Measurements from ENCODE around the gene ISCA2. TPM values are rescaled to one million over a fixed set of nuclear protein-coding genes. Genes with fewer than 3 reads are reported as not detected.

ISCA2 gene
- total RNA-seq, 4 donors from 2014 or later = 24.6 to 54.9 (median 44.2) TPM

DNA sequence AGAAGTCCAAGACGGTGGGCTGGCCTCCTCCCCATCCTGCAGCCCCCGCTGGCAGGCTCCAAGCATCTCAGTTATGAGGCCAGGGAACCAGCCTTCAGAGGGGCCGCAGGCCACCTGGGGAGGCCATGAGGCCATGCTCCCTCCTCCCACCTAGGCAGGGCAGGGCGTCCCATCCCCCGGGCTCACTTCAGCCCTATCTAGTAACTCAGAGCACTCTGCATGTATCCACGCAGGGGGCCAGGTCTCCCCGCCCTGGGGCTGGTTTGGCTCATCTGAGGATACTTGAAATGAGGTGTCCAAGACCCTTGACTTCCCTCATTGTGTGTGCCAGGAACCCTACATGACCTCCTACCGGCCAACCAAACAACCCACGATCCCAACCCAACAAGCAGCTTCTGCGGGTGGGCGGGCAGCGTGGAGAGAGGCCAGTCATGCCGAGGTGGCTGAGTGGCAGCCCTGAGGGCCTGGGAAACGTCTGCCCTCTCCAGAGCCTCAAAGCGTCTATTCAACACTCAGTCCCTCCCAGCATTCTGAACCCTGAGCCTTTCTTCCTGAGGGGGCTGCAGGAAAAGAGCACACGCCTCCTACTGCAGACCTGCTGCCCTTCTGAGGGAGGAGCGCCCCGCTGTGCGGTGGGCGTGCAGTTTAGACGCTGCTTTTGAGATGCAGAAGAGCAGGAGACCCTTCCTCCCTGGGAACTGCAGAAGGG is 16.8 kb downstream of the ISCA2 start:
- no peak overlapping the region for H3K4me3 ChIP-seq (replicated peaks in 1 of 3)
- peak overlapping the region in 2 of 3 donors; percentile 32 to 88 for H3K27ac ChIP-seq
- peaks cover 25 to 38% of the 10 kb centered on the region in 2 donors for H3K4me1 ChIP-seq
- intact Hi-C loops (cut with DNase I) = no loop called here
- H3K27me3 ChIP-seq = no peaks in the 10 kb centered on the region
- peak in 1 of 2 donors; percentile 60 for DNase-seq
- WGBS, 2 donors = 60 to 68% methylated on average over 13 to 16 of the region's 21 CpGs
- peaks cover 14 to 23% of the 10 kb centered on the region in 2 donors for H3K36me3 ChIP-seq
- no peak for TF ChIP-seq POLR2A (IDR thresholded peaks at IDR 0.05)
- TF ChIP-seq, protein P1, sequence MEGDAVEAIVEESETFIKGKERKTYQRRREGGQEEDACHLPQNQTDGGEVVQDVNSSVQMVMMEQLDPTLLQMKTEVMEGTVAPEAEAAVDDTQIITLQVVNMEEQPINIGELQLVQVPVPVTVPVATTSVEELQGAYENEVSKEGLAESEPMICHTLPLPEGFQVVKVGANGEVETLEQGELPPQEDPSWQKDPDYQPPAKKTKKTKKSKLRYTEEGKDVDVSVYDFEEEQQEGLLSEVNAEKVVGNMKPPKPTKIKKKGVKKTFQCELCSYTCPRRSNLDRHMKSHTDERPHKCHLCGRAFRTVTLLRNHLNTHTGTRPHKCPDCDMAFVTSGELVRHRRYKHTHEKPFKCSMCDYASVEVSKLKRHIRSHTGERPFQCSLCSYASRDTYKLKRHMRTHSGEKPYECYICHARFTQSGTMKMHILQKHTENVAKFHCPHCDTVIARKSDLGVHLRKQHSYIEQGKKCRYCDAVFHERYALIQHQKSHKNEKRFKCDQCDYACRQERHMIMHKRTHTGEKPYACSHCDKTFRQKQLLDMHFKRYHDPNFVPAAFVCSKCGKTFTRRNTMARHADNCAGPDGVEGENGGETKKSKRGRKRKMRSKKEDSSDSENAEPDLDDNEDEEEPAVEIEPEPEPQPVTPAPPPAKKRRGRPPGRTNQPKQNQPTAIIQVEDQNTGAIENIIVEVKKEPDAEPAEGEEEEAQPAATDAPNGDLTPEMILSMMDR (IDR thresholded peaks at IDR 0.05) = no peak
- no peaks in the 10 kb centered on the region for H3K9me3 ChIP-seq

DNA sequence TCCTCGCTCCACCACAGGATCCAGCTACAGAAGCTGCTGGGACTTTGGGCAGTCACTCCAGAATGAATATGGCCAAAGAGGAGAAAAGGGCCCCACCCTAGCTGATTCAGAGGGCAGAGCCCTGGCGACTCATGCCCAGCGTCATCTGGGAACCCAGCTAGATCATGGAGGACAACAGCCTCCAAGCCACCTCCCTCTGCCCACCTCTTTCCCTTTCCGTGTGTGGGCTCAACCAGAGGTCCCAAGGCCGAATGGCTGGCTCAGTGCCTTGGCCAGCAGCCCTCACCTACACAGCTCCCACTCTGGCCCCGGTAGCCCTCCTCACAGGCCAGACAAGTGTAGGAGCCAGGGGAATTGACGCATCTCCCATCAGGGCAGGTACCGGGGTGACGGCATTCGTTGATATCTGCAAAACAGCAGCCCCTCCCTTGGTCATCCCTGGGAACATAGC is 17.4 kb downstream of the ISCA2 start:
- H3K27me3 ChIP-seq = no peaks in the 10 kb centered on the region
- H3K4me1 ChIP-seq = peaks cover 28 to 40% of the 10 kb centered on the region in 2 donors
- TF ChIP-seq, protein P1 (IDR thresholded peaks at IDR 0.05) = no peak
- TF ChIP-seq POLR2A (IDR thresholded peaks at IDR 0.05) = no peak
- no peak overlapping the region for H3K4me3 ChIP-seq (replicated peaks in 1 of 3)
- intact Hi-C loops (cut with DNase I) = no loop called here
- H3K27ac ChIP-seq = peak overlapping the region in 2 of 3 donors; percentile 32 to 88
- H3K9me3 ChIP-seq = no peaks in the 10 kb centered on the region
- 74 to 78% methylated on average over 8 to 10 of the region's 10 CpGs for whole genome bisulfite sequencing, 2 donors
- H3K36me3 ChIP-seq = peaks cover 11 to 23% of the 10 kb centered on the region in 2 donors
- DNase-seq = no peak

DNA sequence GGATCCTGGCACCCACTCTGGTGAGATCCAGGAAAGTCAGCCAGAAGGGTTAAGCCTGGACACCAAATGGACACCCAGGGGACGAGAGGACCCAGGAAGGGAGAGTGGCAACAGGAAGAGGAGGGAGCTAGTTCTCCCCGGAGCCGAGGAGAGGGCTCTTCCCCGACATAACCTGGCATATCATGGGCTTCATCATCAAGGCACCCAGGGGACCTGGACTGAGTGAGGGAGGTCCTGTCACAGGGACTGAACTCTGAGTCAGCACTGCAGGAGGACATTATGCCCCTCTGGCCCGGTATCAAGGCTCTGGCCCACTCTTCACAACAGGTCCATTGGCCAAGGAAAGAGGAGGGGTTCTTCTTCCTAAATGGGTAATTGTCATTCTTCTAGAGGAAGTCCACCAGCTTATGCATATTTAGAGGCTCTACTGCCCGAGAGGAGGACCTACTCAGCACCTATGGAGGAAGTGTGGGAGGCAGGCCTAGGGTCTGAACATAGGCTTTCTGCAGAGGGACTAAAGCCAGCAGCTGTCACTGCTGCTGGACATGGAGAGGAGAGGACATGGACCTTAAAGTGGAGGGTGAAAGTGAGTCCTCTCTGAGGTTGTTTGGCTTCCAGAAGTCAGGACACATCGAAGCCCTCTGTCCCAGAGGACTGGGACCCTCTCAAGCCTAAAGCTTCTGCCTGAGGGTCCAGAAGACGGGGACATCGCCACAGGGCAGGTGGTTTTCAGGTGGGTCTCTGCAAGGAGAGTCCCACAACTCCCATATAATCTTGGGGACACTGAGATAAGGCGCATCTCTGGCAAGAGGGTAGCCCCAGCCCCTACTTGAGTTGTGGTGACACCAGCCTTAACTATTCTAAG is 18.6 kb downstream of the ISCA2 start:
- TF ChIP-seq POLR2A (IDR thresholded peaks at IDR 0.05) = no peak
- TF ChIP-seq, protein P1 (IDR thresholded peaks at IDR 0.05) = no peak
- H3K9me3 ChIP-seq = no peaks in the 10 kb centered on the region
- H3K4me1 ChIP-seq = peaks cover 28 to 40% of the 10 kb centered on the region in 2 donors
- H3K27ac ChIP-seq = peak overlapping the region in 1 of 3 donors; percentile 88
- WGBS, 2 donors = 83 to 84% methylated on average over 8 to 10 of the region's 10 CpGs
- H3K27me3 ChIP-seq = no peaks in the 10 kb centered on the region
- no peak for DNase-seq
- peaks cover 0 to 19% of the 10 kb centered on the region in 2 donors for H3K36me3 ChIP-seq
- intact Hi-C loops (cut with DNase I) = no loop called here
- no peak overlapping the region for H3K4me3 ChIP-seq (replicated peaks in 1 of 3)

DNA sequence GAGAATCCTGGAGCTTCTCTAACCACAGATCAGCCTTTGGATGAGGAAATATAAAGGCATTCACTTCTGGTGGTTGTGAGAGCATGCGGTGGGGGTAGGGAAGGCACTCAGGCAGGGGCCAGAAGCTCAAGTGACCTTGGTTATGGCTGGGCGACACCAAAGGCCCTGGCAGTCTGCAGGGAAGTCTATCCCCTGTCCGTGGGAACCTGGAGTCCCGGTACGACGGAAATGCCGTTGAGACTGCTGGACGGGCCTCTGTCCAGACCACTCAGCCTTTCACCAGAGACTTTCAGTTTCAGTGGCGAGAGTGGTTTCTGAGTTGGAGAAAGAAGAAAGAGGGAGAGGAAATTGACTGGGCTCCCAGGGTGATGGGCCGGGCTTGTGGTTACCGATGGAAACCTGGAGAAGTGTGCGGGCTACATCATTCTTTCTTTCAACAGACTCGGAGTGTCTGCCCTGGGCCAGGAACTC is 20.9 kb downstream of the ISCA2 start:
- WGBS, 2 donors = 15 to 22% methylated on average over 13 of the region's 13 CpGs
- H3K4me1 ChIP-seq = peaks cover 28 to 40% of the 10 kb centered on the region in 2 donors
- H3K36me3 ChIP-seq = peaks cover 4% of the 10 kb centered on the region in 2 donors
- peak overlapping the region; percentile 5 to 88 (median 78) for H3K27ac ChIP-seq
- H3K27me3 ChIP-seq = no peaks in the 10 kb centered on the region
- DNase-seq = peak; percentile 93 to 95
- H3K9me3 ChIP-seq = no peaks in the 10 kb centered on the region
- intact Hi-C loops (cut with DNase I) = no loop called here
- peak in 1 of 2 donors; percentile 48 for TF ChIP-seq POLR2A (IDR thresholded peaks at IDR 0.05)
- TF ChIP-seq, protein P1 (IDR thresholded peaks at IDR 0.05) = no peak
- H3K4me3 ChIP-seq (replicated peaks in 1 of 3) = no peak overlapping the region

Measured in thyroid gland (tissue), 4 donors.